ENCODE data around the gene MPP4.

The MPP4 gene

GRCh38 chr2:201715459-201715858 lies 17.0 kb upstream of the MPP4 start:
- DNase-seq (ENCODE audit: low read depth) = no peak
- no peak for TF ChIP-seq CTCF (IDR thresholded peaks at IDR 0.05; ENCODE audit: low read depth, low read length, missing control alignments)
- no peak overlapping the region for H3K4me3 ChIP-seq (ENCODE audit: low read depth, low read length)

GRCh38 chr2:201712726-201713125 lies 14.3 kb upstream of the MPP4 start:
- DNase-seq (ENCODE audit: low read depth) = no peak
- TF ChIP-seq CTCF (IDR thresholded peaks at IDR 0.05; ENCODE audit: low read depth, low read length, missing control alignments) = no peak
- no peak overlapping the region for H3K4me3 ChIP-seq (ENCODE audit: low read depth, low read length)

GRCh38 chr2:201709747-201710146 lies 11.3 kb upstream of the MPP4 start:
- DNase-seq (ENCODE audit: low read depth) = no peak
- TF ChIP-seq CTCF (IDR thresholded peaks at IDR 0.05; ENCODE audit: low read depth, low read length, missing control alignments) = no peak
- H3K4me3 ChIP-seq (ENCODE audit: low read depth, low read length) = no peak overlapping the region

- H3K4me3 ChIP-seq (ENCODE audit: low read depth, low read length) = no peak overlapping the region
- no peak for TF ChIP-seq CTCF (IDR thresholded peaks at IDR 0.05; ENCODE audit: low read depth, low read length, missing control alignments)
- no peak for DNase-seq (ENCODE audit: low read depth)
Measured at GRCh38 chr2:201709049-201709448, 10.6 kb upstream of the MPP4 start.

- DNase-seq (ENCODE audit: low read depth) = no peak
- TF ChIP-seq CTCF (IDR thresholded peaks at IDR 0.05; ENCODE audit: low read depth, low read length, missing control alignments) = no peak
- H3K4me3 ChIP-seq (ENCODE audit: low read depth, low read length) = no peak overlapping the region
Measured at GRCh38 chr2:201707753-201708152, 9.3 kb upstream of the MPP4 start.

- no peak for DNase-seq (ENCODE audit: low read depth)
- no peak overlapping the region for H3K4me3 ChIP-seq (ENCODE audit: low read depth, low read length)
- no peak for TF ChIP-seq CTCF (IDR thresholded peaks at IDR 0.05; ENCODE audit: low read depth, low read length, missing control alignments)
Measured at GRCh38 chr2:201707142-201707541, 8.7 kb upstream of the MPP4 start.

GRCh38 chr2:201704536-201704935 lies 6.1 kb upstream of the MPP4 start:
- H3K4me3 ChIP-seq (ENCODE audit: low read depth, low read length) = no peak overlapping the region
- no peak for TF ChIP-seq CTCF (IDR thresholded peaks at IDR 0.05; ENCODE audit: low read depth, low read length, missing control alignments)
- DNase-seq (ENCODE audit: low read depth) = no peak

Data from GM12864 (cell line).